ENCODE measurements around the gene LRRC25.
"Not testable (repeated sequence)": the region's sequence is repeated elsewhere in the genome, so short reads cannot be mapped to it uniquely, and the experiment has no call there.

Gene LRRC25

DNA sequence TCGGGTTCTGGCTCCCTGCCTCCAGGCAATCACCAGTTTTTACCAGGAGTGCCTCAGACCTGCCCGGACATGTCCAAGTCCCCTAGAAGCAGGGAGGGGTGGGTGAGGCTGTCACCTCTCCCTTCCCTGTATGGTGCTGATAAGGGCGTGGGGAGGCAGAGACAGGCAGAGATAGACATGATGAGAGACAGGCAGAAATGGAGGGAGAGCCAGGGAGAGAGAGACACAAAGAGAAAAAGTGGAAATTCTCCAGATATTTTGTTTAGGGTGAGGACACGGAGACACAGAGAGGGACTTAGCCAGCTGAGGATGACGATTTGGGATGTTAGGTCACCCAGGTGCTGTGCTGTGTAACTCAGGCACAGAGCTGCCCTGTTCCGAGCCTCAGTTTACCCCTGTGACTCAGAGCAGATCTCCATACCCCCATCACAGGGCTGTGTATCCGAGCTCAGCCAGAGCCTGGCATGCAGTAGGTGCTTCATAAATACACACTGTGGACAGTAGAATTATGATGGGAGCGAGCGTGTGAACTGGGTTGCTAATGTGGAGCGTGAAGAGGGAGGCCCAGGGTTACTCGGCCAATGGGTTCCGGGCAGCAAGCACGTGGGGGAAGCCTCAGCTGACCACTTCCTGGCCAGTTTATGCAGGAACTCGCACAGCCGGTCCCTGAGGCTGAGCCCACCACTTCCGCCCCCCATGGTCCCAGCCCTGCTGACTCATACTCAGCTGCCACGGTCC is 23.4 kb downstream of the LRRC25 start:
- peak; percentile 21 for DNase-seq

DNA sequence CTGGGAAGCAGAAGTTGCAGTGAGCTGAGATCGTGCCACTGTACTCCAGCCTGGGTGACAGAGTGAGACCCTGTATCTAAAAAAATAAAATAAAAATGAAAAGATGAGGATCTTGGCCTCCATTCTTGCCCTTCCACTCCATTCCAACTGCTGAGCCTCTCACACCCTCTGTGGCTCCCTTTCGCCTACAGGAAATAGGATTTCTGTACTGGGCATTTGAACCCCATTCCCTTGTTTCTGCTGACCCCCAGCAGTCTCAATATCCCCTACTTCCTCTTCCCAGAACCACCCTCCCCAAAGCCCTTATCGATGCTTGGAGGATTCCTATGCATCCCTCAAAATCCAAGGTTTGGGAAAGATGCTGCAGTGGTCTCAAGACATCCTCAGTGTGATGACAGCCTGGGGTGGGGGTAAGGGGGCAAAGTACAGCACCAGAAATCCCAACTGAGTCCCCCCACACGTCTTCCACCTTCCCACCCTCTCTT is 24.0 kb downstream of the LRRC25 start:
- no peak for DNase-seq

DNA sequence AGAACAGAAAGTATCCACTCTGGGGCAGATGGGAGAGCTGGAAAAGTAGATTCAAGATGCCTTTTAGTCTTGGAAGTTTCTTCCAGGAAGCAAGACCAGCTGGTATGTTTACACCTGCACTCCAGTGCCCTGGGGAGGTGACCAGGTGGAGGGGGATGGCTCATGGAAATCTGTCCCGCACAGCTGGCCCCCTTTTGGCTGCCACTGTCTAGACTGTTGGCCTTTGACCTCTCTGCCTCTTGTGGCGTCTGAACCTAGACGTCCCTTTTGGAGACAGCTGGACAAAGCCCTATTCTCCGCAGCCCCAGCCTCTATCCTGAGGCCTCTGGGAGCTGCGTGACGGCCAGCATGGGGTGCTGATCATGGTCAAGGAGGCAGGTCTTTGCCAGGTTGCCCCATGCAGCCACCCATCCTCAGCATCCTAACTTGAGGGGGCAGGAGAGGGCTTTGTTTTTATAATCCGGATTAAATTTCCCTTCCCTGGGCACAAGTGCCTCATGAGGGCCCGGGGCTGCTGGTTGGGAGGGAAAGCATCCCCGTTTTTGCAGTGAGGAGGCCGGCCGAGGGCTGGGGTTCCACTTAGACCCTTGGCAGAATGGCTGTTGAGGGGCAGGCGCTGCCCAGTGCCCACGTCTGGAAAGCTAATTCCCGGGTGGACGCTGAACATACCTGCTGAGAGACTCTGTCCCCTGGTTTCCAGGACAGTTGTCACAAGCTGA is 28.8 kb downstream of the LRRC25 start:
- DNase-seq = no peak

DNA sequence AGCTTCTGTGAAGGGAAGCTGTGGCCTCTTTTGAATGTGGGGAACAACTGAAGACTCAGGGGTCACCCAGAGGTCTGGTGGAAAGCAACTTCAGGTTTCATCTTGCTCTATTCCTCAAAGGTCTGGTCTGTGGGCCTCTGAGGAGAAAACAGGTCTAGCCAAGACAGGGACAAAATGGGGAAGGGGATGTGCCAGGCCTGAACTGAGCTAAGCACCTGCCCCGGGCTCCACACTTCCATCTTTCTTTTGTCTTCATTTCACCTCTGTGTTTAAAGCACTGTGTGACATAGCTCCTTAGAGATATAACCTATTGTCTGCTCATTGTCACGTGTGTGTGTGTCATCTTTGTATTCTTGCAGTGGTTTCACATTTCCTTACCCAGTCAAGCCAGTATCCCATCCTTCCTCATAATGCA is 31.4 kb downstream of the LRRC25 start:
- DNase-seq = no peak

DNA sequence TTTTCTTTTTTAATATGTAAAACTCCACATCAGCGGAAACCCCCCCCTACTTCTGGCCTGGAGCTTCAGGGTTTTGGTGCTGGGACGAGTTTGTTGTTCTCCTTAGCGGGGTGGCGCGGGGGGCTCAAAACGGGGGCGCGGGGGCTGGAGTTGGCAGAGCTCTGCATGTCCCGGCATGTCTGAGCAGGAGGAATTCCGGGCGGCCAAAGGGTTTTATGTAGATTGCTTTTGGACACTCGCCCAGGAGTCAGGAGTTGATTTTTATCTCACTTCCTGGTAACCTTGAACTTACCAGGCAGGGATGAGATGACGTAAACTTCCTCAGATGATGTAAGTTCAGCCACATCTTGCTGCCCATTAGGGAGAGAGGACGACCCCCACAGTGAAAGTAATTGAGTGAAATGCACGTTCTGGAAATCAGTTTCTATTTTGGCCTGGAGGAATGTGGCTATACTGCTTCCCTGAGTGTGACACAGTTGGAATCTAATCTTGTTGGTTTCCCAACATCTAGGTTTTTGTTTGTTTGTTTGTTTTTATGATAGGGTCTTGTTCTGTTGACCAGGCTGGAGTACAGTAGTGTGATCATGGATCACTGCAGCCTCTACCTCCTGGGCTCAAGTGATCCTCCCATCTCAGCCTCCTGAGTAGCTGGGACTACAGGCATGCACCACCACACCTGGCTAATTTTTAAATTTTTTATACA is 32.4 kb downstream of the LRRC25 start:
- DNase-seq = no peak

DNA sequence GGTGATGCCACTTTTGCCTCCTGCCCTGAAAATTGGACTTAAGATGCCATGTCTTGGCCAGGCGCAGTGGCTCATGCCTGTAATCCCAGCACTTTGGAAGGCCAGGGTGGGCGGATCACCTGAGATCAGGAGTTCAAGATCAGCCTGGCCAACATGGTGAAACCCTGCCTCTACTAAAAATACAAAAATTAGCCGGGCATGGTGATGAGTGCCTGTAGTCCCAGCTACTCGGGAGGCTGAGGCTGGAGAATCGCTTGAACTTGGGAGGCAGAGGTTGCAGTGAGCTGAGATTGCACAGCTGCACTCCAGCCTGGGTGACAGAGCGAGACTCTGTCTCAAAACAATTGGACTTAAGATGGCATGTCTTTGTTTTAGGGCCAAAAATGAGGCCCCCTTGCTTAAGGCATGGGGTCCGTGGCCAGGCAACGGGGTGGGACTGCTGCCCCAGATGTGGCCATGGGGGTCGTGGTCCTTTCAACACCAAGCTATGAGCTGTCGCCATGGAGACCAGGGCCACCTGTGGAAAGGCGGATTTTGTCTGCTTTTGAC is 33.1 kb downstream of the LRRC25 start:
- not testable (repeated sequence) for DNase-seq

DNA sequence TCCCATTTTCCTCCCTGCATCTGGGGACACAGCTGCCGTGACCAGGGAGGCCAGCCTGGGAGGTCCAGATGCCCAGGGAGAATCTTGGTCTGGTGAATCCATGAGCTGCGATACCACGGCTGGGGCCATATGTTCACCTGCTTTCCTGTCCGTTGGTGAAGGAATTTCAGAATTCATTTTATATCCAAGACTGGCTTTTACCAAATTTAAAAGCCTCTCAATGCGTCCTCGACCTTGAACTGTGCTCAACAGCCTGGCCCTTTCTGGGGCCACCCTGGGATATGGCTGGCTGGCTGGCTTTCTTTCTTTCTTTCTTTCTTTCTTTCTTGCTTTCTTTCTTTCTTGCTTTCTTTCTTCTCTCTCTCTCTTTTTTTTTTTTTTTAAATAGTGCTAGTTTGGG is 33.6 kb downstream of the LRRC25 start:
- DNase-seq = no peak

DNA sequence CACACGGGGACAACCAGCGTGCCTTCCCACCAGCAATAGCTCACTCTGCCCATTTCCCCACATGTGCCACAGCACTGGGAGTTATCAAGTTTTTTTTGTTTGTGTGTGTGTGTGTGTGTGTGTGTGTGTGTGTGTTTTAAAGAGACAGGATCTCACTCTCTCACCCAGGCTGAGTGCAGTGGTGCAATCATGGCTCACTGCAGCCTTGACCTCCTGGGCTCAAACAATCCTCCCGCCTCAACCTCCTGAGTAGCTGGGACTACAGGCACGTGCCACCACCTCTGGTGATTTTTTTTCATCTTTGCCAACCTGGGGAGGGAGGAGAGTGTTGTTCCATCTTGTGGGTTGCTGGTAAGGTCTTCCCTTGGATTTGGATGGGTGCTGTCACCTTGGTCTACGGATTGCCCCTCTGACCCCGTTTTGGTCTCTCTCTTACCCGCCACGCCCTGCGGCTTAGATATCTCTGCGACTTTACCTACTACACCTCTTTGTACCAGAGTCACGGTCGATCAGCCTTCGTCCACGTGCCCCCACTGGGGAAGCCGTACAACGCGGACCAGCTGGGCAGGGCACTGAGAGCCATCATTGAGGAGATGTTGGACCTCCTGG is 34.4 kb downstream of the LRRC25 start:
- DNase-seq = no peak

DNA sequence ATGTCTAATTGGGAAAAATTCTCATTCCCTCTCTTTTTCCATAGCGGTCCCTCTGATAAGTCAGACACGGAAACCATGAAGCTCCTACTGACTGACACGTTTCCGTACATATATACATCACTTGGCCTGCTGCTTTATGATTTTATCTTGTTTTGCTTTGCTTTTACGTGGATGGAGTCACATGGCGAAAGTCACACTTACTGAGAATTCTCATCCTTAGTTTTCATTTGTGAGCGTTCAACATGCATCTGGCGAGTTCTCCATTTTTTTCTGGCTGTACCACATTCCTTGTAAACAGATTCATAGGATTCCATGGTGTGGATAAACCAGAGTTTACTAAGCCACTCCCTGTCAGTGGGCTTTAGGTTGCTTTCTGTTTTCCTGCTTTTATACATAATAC is 35.8 kb downstream of the LRRC25 start:
- DNase-seq = no peak

DNA sequence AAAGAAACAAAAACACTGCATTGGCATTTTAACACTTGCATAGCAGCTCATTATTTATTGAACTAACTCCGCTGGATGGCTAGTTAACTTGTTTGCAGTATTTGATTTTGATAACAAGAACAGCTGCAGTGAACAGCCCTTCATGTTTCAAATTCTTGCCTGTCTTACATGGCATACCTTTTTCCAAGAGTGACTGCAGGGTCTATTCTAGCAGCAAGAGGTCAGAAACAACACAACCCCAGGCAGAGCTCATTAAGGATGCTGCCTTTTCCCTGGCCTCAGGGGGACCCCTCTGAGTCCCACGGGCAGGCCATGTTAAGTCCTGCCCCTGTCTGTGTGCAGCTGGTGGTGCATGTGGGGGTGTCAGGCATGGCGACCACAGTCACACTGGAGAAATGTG is 40.4 kb downstream of the LRRC25 start:
- DNase-seq = no peak

DNA sequence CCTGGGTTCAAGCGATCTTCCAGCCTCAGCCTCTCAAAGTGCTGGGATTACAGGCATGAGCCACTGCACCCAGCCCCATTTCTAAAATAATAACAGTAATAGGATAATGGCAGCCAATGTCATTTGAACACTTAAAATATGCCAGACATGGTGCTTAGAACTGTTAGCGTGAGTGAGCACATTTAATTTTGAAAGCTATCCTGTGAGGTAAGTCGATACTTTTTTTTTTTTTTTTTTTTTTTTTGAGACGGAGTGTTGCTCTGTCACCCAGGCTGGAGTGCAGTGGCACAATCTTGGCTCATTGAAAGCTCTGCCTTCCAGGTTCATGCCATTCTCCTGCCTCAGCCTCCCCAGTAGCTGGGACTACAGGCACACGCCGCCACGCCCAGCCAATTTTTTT is 42.7 kb downstream of the LRRC25 start:
- not testable (repeated sequence) for DNase-seq

DNA sequence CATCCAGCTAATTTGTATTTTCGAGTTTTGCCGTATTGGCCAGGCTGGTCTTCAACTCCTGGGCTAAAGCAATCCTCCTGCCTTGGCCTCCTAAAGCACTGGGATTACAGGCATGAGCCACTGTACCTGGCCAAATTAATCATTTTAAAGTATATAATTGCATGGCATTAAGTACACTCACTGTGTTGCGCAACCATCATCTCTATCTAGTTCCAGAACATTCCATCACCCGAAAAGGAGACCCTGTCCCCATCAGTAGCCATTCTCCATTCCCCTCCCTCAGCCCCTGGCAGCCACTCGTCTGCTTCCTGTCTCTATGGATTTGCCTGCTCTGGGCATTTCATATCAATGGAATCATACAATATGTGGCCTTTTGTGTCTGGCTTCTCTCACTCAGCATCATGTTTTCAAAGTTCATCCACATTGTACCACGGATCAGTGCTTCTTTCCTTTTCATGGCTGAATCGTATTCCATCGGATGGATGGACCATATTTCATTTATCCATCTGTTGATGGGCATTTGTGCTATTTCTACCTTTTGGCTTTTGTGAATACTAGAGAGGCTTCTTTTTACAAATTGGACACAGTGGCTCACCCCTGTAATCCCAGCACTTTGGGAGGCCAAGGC is 43.9 kb downstream of the LRRC25 start:
- no peak for DNase-seq

DNA sequence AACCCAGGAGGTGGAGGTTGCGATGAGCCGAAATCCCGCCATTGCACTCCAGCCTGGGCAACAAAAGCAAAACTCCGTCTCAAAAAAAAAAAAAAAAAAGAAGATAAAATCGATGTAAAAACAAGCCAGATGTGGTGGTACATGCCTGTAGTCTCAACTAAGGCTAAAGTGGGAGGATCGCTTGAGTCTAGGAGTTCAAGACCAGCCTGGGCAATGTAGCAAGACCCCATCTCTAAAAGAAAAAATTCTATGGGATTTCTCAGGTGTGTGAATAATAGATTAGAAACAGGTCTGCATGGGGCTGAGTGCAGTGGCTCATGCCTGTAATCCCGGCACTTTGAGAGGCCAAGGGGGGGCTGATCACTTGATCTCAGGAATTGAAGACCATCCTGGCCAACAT is 45.9 kb downstream of the LRRC25 start:
- DNase-seq = no peak

DNA sequence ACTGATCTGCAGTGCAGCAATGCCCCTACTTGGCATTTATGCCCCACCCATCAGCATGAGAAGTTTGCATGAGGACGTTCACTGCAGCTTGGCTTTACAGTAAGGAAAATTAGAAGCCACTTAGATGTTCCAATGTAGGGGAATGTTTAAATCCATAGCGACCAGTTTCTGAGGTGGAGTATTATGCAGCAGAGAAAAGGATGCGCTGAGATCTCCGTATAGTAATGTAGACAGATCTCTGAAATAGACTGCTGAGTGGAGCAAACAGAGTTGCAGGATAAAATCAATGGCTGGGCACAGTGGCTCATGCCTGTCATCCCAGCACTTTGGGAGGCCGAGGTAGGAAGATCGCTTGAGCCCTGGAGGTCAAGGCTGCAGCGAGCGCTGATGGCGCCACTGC is 46.9 kb downstream of the LRRC25 start:
- DNase-seq = no peak

DNA sequence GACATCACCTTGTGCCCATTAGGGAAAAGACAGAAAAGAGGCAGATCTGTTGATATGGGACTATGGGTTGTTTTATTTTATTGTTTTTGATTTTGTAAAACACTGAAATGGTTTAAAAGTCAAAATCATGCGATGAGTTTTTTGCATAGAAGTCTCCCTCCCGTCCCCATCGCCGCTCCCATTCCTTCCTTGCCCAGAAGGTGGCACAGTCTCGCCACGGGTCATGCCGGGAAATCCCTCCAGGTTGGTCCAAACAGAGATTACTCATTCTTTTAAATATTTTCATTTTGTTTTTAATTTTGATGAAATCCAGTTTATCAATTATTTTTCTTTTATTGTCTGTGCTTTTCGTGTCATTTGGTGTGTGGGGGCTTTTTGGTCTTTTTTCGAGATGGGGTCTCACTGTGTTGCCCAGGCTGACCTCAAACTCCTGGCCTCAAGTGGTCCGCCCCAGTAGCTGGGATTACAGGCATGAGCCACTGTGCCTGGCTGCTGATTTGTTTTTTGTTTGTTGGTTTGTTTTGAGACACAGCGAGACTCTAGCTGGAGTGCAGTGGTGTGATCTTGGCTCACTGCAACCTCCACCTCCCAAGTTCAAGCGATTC is 47.8 kb downstream of the LRRC25 start:
- DNase-seq = no peak

DNA sequence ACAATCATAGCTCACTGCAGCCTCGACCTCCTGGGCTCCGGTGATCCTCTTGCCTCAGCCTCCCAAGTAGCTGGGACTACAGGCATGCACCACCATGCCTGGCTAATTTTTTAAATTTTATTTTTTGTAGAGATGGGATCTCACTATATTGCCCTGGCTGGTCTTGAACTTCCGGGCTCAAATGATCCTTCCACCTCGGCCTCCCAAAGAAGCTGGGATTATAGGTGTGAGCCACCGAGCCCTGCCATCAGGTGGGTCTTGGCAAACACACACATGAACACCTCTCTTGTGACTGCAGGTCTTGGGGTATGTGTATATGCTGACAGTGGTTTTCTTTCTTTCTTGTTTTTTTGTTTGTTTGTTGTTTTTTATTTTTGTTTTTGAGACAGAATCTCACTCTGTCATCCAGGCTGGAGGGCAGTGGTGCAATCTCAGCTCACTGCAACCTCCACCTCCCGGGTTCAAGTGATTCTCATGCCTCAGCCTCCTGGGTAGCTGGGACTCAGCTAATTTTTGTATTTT is 48.5 kb downstream of the LRRC25 start:
- not testable (repeated sequence) for DNase-seq

DNA sequence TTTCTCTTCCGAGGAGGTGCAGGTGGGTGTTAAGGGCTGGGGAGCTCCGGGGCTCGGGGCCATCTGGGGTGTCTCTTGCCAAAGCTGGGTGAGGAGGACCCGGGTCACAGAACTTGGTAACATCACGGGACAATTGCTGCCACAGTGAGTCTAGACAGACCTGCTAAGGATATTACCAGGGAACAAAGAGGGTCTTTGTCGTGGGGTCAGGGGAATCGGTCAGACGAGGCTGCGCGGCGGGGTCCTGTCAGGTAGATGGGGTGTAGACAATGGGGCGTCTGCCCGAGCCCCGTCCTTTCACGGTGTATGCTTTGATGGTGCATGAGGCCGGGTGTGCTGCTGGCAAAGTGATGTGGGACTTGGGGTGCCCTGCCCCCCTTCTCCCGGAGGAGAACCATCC is 49.3 kb downstream of the LRRC25 start:
- DNase-seq = no peak

DNA sequence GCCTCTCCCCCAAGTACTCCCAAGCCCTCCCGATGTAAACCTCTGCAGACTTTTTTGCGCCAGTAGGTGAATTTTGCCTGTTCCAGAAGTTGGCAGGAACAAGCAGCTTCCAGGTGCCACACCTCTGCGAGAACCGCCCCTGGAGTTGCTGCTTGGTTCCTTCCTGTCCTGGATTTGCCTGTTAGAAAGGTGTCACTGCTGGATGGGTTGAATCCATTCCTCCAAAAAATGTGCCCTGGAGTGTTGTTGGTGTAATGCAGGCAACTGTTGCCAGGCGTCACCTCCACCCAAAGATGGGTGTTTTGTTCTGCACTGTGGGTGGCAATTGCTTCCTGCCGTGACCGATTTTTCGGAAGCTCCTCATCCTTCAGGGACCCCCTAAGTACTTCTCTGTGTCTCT is 51.3 kb downstream of the LRRC25 start:
- DNase-seq = no peak

DNA sequence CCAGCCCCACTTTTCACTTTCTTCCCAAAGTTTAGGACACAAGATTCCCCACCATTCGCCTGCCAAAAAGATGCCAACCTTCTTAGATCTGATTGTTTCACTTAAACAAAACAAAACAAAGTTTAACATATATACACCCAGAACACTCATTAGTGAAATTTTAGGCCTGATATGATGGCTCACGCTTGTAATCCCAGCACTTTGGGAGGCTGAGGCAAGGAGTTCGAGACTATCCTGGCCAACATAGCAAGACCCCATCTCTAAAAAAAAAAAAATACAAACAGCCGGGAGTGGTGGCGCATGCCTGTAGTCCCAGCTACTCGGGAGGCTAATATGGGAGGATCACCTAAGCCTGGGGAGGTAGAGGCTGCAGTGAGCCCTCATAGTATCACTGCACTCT is 52.1 kb downstream of the LRRC25 start:
- DNase-seq = no peak

DNA sequence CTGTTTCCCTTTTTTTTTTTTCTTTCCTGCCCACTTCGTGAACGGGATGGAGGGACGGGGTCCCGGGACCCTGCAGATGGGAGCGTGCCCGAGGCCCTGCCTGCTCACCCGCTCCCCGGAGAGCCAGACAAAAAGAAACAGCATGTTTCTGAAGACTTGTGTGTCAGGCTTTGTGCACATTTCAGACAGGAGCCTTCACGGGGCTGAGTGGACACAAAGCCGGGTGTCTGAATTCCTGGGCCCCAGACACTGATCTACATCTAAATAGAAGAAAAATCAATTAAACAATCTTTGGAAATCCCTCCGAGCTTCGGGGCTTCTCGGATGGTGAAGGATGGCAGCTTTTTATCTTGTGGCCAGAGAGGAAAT is 52.9 kb downstream of the LRRC25 start:
- DNase-seq = no peak

DNA sequence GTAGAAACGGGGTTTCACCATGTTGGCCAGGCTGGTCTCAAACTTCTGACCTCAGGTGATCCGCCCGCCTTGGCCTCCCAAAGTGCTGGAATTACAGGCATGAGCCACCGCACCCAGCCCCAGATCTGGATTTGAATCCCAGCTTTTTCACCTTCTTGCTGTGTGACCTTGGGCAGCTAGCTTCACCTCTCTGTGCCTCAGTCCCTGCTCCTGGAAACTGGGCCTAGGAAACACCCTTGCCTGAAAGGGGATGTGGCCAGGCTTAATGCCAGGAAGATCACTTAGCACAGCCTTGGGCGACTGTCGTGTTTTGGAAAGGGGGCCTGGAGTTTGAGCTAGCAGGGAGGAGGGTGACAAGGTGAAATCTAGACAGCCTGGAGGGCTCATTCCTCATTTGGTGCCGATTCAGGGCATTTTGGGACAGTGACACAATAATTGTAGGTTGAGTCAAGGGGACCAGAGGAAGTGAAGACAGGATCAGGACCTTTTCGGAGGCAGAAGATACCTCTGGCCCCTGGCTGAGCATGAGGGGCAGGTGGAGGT is 55.3 kb downstream of the LRRC25 start:
- DNase-seq = no peak

Data from activated T-cell treated with anti-CD3 and anti-CD28 coated beads for 4 hours (primary cell).